Stimulated activated CD8-positive, alpha-beta memory T cell treated with anti-CD3 and anti-CD28 coated beads, Interleukin-15, amount 100 ng/mL, for 24 hours (primary cell): ENCODE data around the gene GORASP2.
A peak's percentile ranks its signal among the peaks of the same experiment; 100 is the strongest.
"Not testable (repeated sequence)": the region's sequence is repeated elsewhere in the genome, so short reads cannot be mapped to it uniquely, and the experiment has no call there.

Experiments used
- DNase-seq: peaks from one replicate; pipeline ENCODE4 v3.0.0-alpha.2; 2020; ENCODE audit warnings: low read depth

The GORASP2 gene

DNA sequence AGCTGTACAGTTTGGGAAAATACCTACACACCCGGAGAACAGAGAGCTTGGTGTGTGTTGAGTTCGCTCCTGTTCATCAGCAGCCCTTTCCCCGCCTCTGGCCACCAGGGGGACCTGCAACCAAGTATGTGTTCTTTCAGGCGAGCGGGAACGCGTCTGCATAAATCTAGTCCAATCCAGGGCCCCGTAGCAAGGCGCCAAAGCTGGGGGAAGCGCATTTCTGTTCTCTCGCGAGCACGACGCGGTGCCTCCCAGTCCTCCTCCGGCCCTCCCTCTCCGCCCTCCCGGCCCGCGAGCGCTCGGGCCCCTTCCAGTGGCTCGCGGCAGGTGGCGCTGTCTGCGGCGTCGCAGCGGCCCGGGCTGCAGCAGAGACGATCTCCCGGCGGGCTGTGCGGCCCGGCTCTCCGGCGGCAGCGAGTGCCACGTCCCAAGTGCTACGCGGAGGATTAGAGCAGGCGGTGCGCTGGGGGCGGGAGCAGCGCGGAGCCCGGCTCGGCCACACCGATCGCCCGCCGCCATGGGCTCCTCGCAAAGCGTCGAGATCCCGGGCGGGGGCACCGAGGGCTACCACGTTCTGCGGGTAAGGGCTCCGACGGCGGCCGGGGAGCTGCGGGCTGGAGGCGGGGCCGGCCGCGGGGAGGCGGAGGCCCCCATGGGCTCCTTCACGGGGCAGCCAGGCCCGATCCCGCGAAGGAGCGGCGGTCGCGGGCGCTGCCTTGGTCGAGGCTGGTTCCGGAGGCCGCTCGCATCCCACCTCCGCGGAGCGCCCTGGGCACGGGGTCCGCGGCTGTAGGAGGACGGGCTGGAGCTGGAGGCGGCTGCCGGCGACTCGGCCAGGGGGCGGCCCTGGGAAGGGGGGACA lies at the start of gene GORASP2:
GORASP2 (plus strand) TSS at position 430 of the 862 bp plus-strand sequence; CDS start at position 518, 88 bp downstream.
- DNase-seq: peak; percentile 85

- DNase-seq: no peak
Measured at GRCh38 chr2:170881840-170882239, 47.2 kb upstream of the GORASP2 start.

DNA sequence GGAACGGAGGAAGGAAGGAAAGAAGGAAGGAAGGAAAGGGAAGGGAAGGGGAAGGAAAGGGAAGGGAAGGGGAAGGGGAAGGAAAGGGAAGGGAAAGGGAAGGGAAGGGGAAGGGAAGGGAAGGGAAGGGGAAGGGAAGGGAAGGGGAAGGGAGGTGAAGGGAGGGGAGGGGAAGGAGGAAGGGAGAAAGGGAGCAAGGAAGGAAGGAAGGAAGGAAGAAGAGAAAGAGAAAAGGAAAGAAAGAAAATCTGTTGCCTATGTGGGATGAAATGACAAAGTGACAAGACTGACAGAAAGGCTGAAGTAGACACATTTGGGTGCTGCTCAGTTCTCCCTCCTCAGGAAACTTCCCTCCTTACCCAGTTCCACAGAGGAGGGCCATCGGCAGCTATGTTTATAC lies 46.3 kb upstream of the GORASP2 start:
- no peak for DNase-seq

- no peak for DNase-seq
Measured at GRCh38 chr2:170883683-170884082, 45.4 kb upstream of the GORASP2 start.

GRCh38 chr2:170885130-170885791 lies 43.8 kb upstream of the GORASP2 start:
- DNase-seq: no peak

DNA sequence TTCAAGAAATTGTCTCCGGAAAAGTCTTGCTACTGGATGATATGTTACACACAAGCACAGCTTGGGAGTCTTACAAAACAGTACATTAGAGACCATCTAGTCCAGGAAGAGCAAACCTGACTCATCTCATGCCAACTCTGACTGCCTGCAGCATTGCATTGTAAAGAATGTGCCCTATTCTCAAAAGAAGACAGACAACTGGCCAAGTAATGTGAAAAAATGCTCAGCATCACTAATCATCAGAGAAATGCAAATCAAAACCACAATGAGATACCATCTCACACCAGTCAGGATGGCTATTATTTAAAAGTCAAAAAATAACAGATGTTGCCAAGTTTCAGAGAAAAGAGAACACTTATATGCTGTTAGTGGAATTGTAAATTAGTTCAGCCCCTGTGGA lies 42.7 kb upstream of the GORASP2 start:
- no peak for DNase-seq

GRCh38 chr2:170887496-170887895 lies 41.6 kb upstream of the GORASP2 start:
- no peak for DNase-seq

GRCh38 chr2:170887896-170888295 lies 41.2 kb upstream of the GORASP2 start:
- no peak for DNase-seq

DNA sequence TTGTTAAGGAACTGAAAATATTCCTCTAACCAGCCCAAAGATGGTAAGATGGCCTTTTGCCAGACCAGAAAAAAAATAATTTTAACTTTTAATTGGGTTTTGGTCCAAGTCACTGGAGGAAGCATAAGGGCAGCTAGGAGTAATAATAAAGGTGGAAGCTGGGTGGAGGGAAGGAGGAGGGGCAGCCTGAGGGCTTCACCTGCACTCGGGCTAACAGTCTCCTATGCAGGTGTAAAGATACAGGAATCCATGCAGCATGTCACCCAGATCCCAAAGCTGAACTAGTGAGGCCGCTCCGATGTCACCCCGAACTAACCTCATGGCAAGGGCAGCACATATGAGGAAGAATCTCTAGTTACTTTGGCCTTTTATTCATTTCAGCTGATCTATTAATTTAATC lies 37.2 kb upstream of the GORASP2 start:
- DNase-seq: no peak

- DNase-seq: no peak
Measured at GRCh38 chr2:170892391-170892951, 36.6 kb upstream of the GORASP2 start.

DNA sequence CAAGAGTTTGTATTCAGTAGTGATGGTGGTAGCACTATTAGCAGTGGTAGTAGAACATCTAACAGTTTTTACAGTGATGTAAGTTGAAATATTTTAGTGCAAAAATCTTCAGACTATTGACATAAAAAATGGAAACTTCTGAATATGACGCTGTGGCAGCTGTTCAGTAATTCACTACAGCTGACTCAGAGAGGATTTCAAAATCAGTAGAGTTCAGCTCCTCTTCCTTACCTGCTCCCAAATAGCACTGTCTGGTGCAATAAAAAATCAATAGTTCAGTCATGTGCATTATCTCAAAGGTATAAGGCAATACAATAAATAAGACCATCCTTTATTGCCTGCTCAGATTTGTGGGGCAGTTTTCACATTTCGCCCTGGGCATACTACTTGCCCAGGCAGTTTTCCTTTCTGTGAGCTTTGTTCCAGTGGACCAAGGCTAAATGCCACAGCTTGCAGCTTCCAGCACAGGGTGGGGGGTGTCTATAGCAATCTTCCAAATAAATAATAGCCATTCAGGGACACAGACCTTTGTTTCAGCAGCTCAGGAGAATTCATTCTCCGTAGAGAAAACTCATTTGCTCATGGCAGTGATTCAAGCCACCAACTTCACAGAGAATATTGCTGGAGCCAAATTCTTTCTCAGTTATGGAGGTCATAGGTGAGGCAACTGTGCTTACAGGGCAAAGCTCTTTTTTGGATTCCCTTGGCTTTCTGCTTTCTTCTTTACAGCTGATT lies 33.9 kb upstream of the GORASP2 start:
- no peak for DNase-seq

GRCh38 chr2:170896622-170897021 lies 32.4 kb upstream of the GORASP2 start:
- DNase-seq: no peak

DNA sequence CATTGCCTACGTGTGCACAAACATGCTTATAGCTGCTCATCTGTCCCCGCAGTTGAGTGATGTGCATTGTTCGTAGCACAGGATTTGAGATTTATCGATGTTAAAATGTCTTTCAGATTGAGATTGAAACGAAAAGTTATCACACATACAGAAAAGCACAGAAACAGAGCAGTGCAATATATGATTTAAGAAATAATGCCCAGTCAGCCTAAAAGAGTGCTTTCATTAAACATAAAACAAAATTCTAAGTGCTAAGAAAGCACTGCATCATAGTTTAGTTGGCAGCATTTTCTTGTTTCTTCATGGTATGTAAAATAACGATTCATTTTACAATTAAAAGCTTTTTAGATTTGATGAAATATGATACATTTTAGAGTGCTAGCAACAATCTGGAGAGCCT lies 31.9 kb upstream of the GORASP2 start:
- DNase-seq: no peak

GRCh38 chr2:170905864-170906263 lies 23.2 kb upstream of the GORASP2 start:
- DNase-seq: no peak

- DNase-seq: no peak
Measured at GRCh38 chr2:170911314-170911889, 17.7 kb upstream of the GORASP2 start.

GRCh38 chr2:170914994-170915666 lies 13.9 kb upstream of the GORASP2 start:
- DNase-seq: not testable (repeated sequence)

- DNase-seq: no peak
Measured at GRCh38 chr2:170917219-170917913, 11.7 kb upstream of the GORASP2 start.

DNA sequence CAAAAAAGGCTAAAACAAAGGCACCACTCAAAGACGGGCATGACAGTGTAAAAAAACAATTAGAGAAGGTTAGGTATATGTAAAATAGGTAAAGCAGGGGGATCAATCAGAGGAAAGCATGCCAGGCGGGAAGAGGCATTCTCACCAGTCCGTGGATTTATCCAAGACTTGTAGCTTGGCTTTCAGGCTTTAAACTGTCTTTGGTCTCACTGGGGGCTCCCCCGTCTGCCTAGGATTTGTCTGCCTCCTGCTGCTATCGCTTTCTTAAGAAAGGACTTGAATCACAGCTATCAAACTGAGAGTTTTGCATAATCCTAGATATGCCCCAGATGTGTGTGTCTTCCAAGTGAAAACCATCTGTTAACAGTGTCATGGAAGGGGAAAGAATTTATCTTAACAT lies 11.1 kb upstream of the GORASP2 start:
- DNase-seq: no peak

DNA sequence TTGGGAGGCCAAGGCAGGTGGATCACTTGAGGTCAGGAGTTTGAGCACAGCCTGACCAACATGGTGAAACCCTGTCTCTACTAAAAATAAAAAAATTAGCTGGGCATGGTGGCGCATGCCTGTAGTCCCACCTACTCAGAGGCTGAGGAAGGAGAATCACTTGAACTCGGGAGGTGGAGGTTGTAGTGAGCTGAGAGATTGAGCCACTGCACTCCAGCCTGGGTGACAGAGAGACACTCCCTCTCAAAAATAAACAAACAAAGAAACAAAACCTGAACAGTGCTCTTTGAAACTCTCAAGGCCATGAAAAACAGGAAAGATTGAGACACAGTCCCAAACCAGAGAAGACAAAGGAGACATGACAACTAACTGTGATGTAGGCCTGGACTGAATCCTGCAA lies 7.2 kb upstream of the GORASP2 start:
- not testable (repeated sequence) for DNase-seq

DNA sequence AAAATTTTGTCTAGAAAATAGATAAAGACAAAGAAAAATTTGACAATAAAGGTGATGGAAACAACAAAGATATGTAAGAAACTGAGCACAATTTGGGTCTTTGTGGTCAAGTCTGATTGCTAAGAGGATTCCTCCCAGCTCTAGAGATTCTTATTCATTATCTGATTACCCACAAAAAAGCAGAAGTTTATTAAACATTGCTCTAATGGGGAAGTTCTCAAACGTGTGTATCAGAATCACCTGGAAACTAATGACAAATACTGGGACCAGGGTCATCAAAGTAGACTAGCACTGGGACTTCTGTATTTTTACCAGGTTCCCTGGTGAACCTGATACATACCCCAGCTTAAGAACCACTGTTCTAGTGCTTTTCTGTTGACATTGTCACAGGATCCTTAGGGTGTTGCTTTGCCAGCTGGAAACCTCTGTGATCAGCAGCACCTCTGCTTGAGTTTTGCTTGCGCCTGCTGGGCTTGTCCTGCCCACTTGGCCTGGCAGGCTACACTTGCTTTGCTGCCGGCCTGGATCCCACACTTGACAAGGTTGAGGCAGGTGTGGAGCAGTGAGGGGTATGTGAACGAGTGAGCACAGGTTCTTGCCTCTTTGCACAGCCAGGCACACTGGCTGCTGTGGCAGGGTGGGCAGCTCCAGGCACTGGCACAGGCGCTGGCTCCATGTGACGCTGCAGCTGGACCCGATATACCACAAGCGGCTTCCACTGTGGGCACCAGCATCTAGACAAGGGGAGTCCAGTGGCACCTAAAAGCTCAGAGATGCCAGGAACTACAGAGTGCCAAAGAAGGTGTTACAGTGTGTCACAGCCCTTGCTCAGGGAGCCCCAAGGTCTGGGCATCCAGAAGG lies 6.2 kb upstream of the GORASP2 start:
- no peak for DNase-seq
